GM18909 (cell line): Measurements from ENCODE around the gene STIMATE.

Experiments used
- ATAC-seq: cut with Tn5 transposase; IDR thresholded peaks from one replicate; pipeline ENCODE4 v1.9.1; 2021; ENCODE audit warnings: mild to moderate bottlenecking; ENCODE audit not compliant: unreplicated experiment, poor library complexity

The STIMATE gene

GRCh38 chr3:52872245-52872644 lies 25.1 kb downstream of the STIMATE start:
- no peak for ATAC-seq

GRCh38 chr3:52871761-52872160 lies 25.6 kb downstream of the STIMATE start:
- no peak for ATAC-seq

- no peak for ATAC-seq
These were observed 26.9 kb downstream of the STIMATE start for GRCh38 chr3:52870471-52870870.

GRCh38 chr3:52866427-52866826 lies 30.9 kb downstream of the STIMATE start:
- no peak for ATAC-seq

- no peak for ATAC-seq
These were observed 31.4 kb downstream of the STIMATE start for GRCh38 chr3:52865994-52866393.

- ATAC-seq, result no peak
These were observed 37.0 kb downstream of the STIMATE start for GRCh38 chr3:52860424-52860768.

- no peak for ATAC-seq
These were observed 37.5 kb downstream of the STIMATE start for GRCh38 chr3:52859686-52860423.

- no peak for ATAC-seq
These were observed 39.5 kb downstream of the STIMATE start for GRCh38 chr3:52857864-52858263.

- ATAC-seq, result no peak
These were observed 40.2 kb downstream of the STIMATE start for GRCh38 chr3:52857133-52857532.

GRCh38 chr3:52856666-52857065 lies 40.7 kb downstream of the STIMATE start:
- ATAC-seq, result no peak

- ATAC-seq, result no peak
These were observed 43.3 kb downstream of the STIMATE start for GRCh38 chr3:52854013-52854412.

GRCh38 chr3:52852419-52852818 lies 44.9 kb downstream of the STIMATE start:
- ATAC-seq, result no peak

- ATAC-seq, result no peak
These were observed 46.0 kb downstream of the STIMATE start for GRCh38 chr3:52851348-52851747.

- no peak for ATAC-seq
These were observed 47.7 kb downstream of the STIMATE start for GRCh38 chr3:52849656-52850055.

GRCh38 chr3:52848617-52849016 lies 48.7 kb downstream of the STIMATE start:
- no peak for ATAC-seq

- ATAC-seq, result no peak
These were observed 49.6 kb downstream of the STIMATE start for GRCh38 chr3:52847726-52848125.

GRCh38 chr3:52847241-52847640 lies 50.1 kb downstream of the STIMATE start:
- no peak for ATAC-seq

- no peak for ATAC-seq
These were observed 50.8 kb downstream of the STIMATE start for GRCh38 chr3:52846432-52846965.

- no peak for ATAC-seq
These were observed 51.5 kb downstream of the STIMATE start for GRCh38 chr3:52845691-52846431.

- no peak for ATAC-seq
These were observed 52.2 kb downstream of the STIMATE start for GRCh38 chr3:52845157-52845556.

GRCh38 chr3:52844290-52844975 lies 52.9 kb downstream of the STIMATE start:
- ATAC-seq, result no peak
